GM21619 (cell line): Measurements from ENCODE around the gene MEGF8.
"Not testable (repeated sequence)": the region's sequence is repeated elsewhere in the genome, so short reads cannot be mapped to it uniquely, and the experiment has no call there.

ENCODE experiments used
- ATAC-seq: cut with Tn5 transposase; IDR thresholded peaks from one replicate; pipeline ENCODE4 v1.9.1; 2021; ENCODE audit not compliant: unreplicated experiment

MEGF8 gene

GRCh38 chr19:42330241-42330711 lies 4.8 kb downstream of the MEGF8 start:
- no peak for ATAC-seq

DNA sequence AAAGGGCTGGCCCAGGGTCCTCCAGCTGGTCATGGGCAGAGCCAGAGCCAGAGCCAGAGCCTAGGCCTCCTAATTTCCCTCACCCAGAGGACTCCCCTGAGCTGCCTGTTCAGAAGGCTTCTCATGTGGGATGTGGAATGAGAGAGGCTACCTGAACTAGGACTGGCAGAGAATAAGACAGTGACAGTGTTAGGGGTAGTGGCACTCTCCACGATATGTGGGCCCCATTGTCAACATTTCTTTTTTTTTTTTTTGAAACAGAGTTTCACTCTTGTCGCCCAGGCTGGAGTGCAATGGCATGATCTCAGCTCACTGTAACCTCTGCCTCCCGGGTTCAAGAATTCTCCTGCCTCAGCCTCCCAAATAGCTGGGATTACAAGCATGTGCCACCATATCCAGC lies 5.9 kb downstream of the MEGF8 start:
- not testable (repeated sequence) for ATAC-seq

DNA sequence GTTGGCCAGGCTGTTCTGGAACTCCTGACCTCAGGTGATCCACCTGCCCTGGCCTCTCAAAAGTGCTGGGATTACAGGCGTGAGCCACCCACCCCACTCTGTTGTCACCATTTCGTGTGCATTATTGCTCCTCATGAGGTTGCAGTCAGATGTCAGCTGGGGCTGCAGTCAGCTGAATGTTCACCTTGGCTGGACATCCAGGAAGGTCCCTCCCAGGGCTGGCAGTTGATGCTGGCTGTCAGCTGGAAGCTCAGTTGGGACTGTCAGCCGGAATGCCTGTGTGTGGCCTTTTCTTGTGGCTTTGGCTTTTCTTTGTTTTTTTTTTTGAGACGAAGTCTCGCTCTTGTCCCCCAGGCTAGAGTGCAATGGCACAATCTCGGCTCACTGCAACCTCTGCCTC lies 6.6 kb downstream of the MEGF8 start:
- no peak for ATAC-seq

GRCh38 chr19:42333018-42333417 lies 7.6 kb downstream of the MEGF8 start:
- ATAC-seq = no peak

DNA sequence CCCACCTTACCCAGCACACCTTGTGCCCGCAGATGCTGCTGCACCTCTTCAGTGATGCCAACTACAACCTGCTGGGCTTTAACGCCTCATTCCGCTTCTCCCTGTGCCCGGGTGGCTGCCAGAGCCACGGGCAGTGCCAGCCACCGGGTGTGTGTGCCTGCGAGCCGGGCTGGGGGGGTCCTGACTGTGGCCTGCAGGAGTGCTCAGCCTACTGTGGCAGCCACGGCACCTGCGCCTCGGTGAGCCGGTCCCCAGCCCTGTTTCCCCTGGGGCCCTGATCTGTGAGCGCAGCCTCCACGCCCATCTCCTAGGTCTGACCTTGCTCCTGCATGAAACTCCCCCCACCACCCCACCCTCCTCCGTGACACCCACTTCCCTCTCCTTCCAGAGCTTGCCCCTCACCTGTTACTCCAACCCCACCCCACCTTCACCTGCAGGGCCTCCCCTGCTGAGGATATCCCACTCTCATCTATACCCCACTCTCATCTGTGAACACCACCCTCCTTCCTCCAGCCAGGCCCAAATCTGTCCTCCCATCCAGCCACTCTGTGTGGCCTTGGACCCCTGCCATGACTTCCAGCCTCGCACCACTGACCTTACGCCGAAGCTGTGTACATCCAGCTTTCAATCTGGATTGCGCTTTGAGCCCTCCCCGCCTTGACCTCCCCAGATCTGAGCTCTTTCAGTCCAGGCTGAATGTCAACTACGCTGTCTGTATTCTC lies 8.7 kb downstream of the MEGF8 start:
- ATAC-seq = no peak

DNA sequence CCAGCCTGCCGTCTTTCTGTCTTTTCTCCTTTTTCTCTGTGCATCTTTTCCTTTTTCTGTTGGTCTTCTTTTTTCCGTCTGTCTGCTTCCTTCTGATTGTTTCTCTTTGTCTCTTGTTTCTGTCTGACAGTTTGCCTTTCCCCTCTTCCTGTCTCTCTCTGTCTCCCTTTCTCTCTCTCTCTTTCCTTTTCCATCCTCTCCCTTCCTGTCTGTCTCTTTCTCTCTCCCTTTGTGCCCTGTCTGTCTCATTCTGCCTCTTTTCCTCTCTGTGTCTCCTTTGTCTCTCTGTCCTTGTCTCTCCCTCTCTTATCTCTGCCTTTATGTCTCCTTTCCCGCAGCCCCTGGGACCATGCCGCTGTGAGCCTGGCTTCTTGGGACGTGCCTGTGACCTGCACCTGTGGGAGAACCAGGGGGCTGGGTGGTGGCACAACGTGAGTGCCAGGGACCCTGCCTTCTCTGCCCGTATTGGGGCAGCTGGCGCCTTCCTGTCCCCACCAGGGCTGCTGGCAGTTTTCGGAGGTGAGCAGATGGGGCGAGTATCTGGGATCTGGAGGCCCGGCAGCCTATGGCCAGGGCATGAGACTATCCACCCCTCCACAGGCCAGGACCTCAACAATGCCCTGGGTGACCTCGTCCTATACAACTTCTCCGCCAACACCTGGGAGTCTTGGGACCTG lies 9.4 kb downstream of the MEGF8 start:
- ATAC-seq = no peak

- no peak for ATAC-seq
Observed at GRCh38 chr19:42335374-42335936, 10.0 kb downstream of the MEGF8 start.

DNA sequence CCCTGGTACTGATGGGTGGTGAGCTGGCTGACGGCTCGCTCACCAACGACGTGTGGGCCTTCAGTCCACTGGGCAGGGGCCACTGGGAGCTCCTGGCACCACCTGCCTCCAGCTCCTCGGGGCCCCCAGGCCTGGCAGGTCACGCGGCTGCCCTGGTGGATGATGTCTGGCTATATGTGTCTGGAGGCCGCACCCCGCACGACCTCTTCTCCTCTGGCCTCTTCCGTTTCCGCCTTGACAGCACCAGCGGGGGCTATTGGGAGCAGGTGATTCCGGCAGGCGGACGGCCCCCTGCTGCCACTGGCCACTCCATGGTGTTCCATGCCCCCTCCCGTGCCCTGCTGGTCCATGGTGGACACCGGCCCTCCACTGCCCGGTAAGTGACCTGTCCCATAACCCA lies 10.5 kb downstream of the MEGF8 start:
- no peak for ATAC-seq

DNA sequence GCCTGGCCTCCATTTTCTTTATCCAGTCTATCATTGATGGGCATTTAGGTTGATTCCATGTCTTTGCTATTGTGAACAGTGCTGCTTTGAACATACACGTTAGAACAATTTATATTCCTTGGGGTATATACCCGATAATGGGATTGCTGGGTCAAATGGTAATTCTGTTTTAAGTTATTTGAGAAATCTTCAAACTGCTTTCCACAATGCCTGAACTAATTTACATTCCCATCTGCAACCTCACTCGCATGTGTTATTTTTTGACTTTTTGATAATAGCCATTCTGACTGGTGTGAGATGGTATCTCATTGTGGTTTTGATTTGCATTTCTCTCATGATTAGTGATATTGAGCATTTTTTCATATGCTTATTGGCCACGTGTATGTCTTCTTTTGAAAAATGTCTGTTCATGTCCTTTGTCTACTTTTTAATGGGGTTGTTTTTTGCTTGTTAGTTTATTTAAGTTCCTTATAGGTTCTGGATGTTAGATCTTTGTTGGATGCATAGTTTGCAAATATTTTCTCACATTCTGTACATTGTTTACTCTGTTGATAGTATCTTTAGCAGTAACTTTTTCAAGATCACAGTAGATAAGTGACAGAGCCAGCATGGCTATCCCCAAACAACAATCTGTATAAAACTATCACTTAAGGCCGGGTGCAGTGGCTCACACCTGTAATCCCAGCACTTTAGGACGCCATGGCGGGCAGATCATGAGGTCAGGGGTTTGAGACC lies 13.9 kb downstream of the MEGF8 start:
- not testable (repeated sequence) for ATAC-seq

- not testable (repeated sequence) for ATAC-seq
Observed at GRCh38 chr19:42339922-42340321, 14.5 kb downstream of the MEGF8 start.

DNA sequence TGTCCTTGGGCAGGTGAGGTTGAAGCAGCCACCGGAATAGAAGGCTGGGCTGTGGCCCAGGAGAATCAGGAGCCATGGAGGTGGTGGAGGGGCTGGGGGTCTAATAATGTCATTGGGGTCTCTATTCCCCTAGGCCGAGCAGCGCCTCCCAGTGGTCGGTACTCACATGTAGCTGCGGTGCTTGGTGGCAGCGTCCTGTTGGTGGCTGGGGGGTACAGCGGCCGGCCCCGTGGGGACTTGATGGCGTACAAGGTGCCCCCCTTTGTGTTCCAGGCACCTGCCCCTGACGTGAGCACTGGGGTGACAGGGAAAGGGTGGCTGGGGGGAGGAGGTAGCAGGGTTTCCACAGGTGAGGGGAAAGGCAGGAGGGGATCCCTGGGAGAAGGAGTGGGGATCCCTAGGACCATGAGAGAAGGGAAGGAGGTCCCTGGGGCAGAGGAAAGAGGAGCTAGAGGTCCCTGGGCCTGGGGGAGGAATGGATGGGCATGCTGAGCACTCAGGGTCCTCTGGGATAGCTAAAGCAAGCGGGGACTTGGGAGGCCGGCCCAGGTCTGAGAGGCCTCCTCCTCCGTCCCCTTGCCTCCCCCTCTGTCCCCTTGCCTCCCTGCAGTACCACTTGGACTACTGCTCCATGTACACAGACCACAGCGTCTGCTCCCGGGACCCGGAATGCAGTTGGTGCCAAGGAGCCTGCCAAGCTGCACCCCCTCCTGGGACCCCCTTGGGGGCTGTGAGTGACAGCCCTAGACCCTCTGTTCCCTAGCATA lies 18.1 kb downstream of the MEGF8 start:
- no peak for ATAC-seq

GRCh38 chr19:42344336-42344893 lies 19.0 kb downstream of the MEGF8 start:
- ATAC-seq = no peak

- ATAC-seq = no peak
Observed at GRCh38 chr19:42345191-42345812, 19.9 kb downstream of the MEGF8 start.

GRCh38 chr19:42348211-42348610 lies 22.8 kb downstream of the MEGF8 start:
- no peak for ATAC-seq

- ATAC-seq = no peak
Observed at GRCh38 chr19:42349378-42350107, 24.1 kb downstream of the MEGF8 start.

DNA sequence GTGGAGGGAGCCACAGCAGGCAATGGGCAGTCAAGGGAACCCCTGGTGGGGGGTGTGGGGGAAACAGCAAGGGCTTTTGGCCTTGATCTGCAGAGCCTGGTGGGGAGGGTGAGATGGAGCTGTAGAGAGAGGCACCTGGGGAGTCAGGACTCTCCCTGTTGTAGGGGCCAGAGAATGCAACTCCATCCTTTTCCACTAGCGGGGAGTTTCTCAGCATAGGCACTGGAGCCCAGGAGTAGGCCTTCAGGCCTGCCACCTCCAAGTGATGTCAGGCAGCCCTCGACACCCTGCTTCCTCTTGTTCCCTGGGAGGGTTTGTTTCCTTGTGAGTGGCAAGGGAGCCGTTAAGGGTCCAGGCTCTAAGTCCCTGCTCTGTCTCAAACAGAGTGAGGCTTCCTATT lies 25.0 kb downstream of the MEGF8 start:
- no peak for ATAC-seq

DNA sequence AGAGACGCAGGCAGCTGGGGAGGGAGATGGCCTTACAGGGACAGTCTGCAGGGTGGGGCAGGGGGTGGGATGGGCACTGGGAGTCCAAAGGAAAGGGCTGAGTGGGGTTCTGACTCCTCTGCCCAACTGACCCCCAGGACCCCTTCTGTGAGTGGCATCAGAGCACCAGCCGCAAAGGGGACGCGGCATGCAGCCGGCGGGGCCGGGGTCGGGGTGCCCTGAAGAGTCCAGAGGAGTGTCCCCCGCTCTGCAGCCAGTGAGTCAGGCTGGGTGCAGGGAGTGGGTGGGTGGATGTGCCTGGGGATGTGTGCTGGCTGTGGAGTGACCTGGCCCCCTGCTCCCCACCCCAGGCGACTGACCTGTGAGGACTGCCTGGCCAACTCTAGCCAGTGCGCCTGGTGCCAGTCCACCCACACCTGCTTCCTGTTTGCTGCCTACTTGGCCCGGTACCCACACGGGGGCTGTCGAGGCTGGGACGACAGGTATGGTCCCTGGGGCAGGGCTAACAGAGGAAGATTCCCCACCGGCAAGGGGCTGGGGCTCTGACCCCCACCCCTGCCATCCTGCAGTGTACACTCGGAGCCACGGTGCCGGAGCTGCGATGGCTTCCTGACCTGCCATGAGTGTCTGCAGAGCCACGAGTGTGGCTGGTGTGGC lies 25.8 kb downstream of the MEGF8 start:
- no peak for ATAC-seq

GRCh38 chr19:42352301-42353259 lies 27.1 kb downstream of the MEGF8 start:
- no peak for ATAC-seq
